Osteoblast (primary cell): ENCODE measurements around the gene PCF11. TPM values are rescaled to one million over a fixed set of nuclear protein-coding genes. Genes with fewer than 3 reads are reported as not detected.

Experiments
- DNase-seq: peaks from one replicate; pipeline ENCODE4 v3.0.0; 2011; ENCODE audit warnings: low spot score, mixed read lengths; ENCODE audit not compliant: insufficient read length; ENCODE audit errors: missing footprints
- H2AFZ ChIP-seq: 2 replicates; pipeline ENCODE4 v1.6.0; 2011; ENCODE audit warnings: mild to moderate bottlenecking, low read length
- H3K27ac ChIP-seq: 2 replicates; pipeline ENCODE4 v1.5.1; 2011; ENCODE audit warnings: mild to moderate bottlenecking, low read depth, low read length, moderate library complexity
- H3K27me3 ChIP-seq: 2 replicates; pipeline ENCODE4 v1.6.0; 2012; ENCODE audit warnings: mild to moderate bottlenecking, control low read depth, inconsistent platforms, low read length, moderate library complexity; ENCODE audit not compliant: insufficient read depth
- H3K36me3 ChIP-seq: 2 replicates; pipeline ENCODE4 v1.5.1; 2011; ENCODE audit warnings: mild to moderate bottlenecking, low read length, control low read depth, moderate library complexity; ENCODE audit not compliant: insufficient read depth
- H3K4me1 ChIP-seq: 2 replicates; pipeline ENCODE4 v1.5.1; 2011; ENCODE audit warnings: mild to moderate bottlenecking, low read length, control low read depth, moderate library complexity; ENCODE audit not compliant: insufficient read depth
- H3K4me2 ChIP-seq: 2 replicates; pipeline ENCODE4 v1.6.0; 2011; ENCODE audit warnings: mild to moderate bottlenecking, low read length; ENCODE audit not compliant: insufficient read depth
- H3K4me3 ChIP-seq: fragments of 200-600 bp; sonication (generic); 3 replicates; pipeline ENCODE4 v1.5.1; 2012; ENCODE audit warnings: mild to moderate bottlenecking, low read length, inconsistent platforms; ENCODE audit not compliant: insufficient read depth
- H3K79me2 ChIP-seq: 2 replicates; pipeline ENCODE4 v1.6.0; 2012; ENCODE audit warnings: mild to moderate bottlenecking, low read length, control low read depth, inconsistent platforms; ENCODE audit not compliant: insufficient read depth
- H3K9me3 ChIP-seq: 2 replicates; pipeline ENCODE4 v1.5.1; 2011; ENCODE audit warnings: low read depth, low read length, control low read depth
- H4K20me1 ChIP-seq: 2 replicates; pipeline ENCODE4 v1.6.0; 2012; ENCODE audit warnings: mild to moderate bottlenecking, low read length, control low read depth; ENCODE audit not compliant: insufficient read depth
- total RNA-seq: library from RNA; depleted of rRNA; stranded (reverse); fragments of >200 nt; gene quantifications from 2 replicates; pipeline ENCODE4 v1.2.3, GENCODE V29; 2012
- TF ChIP-seq, protein P1 (sequence below): IDR thresholded peaks from 2 replicates; pipeline ENCODE4 v1.5.1; 2011; ENCODE audit warnings: mild to moderate bottlenecking, low read depth, low read length, moderate library complexity; ENCODE audit errors: extremely low read depth

Gene PCF11
- total RNA-seq, 1 donor: 38.4 TPM

- peak overlapping the region; percentile 14 for H3K4me2 ChIP-seq
- H3K36me3 ChIP-seq: no peaks in the 10 kb centered on the region
- peak overlapping the region; percentile 27 for H3K4me3 ChIP-seq
- no peaks in the 10 kb centered on the region for H3K9me3 ChIP-seq
- H2AFZ ChIP-seq: peak overlapping the region; percentile 53
- no peaks in the 10 kb centered on the region for H3K79me2 ChIP-seq
- no peaks in the 10 kb centered on the region for H4K20me1 ChIP-seq
- H3K4me1 ChIP-seq: no peaks in the 10 kb centered on the region
- no peaks in the 10 kb centered on the region for H3K27me3 ChIP-seq
- DNase-seq: no peak
- TF ChIP-seq, protein P1, sequence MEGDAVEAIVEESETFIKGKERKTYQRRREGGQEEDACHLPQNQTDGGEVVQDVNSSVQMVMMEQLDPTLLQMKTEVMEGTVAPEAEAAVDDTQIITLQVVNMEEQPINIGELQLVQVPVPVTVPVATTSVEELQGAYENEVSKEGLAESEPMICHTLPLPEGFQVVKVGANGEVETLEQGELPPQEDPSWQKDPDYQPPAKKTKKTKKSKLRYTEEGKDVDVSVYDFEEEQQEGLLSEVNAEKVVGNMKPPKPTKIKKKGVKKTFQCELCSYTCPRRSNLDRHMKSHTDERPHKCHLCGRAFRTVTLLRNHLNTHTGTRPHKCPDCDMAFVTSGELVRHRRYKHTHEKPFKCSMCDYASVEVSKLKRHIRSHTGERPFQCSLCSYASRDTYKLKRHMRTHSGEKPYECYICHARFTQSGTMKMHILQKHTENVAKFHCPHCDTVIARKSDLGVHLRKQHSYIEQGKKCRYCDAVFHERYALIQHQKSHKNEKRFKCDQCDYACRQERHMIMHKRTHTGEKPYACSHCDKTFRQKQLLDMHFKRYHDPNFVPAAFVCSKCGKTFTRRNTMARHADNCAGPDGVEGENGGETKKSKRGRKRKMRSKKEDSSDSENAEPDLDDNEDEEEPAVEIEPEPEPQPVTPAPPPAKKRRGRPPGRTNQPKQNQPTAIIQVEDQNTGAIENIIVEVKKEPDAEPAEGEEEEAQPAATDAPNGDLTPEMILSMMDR: no peak
- no peak overlapping the region for H3K27ac ChIP-seq
These were observed 41.4 kb upstream of the PCF11 start for GRCh38 chr11:83115551-83115950.

DNA sequence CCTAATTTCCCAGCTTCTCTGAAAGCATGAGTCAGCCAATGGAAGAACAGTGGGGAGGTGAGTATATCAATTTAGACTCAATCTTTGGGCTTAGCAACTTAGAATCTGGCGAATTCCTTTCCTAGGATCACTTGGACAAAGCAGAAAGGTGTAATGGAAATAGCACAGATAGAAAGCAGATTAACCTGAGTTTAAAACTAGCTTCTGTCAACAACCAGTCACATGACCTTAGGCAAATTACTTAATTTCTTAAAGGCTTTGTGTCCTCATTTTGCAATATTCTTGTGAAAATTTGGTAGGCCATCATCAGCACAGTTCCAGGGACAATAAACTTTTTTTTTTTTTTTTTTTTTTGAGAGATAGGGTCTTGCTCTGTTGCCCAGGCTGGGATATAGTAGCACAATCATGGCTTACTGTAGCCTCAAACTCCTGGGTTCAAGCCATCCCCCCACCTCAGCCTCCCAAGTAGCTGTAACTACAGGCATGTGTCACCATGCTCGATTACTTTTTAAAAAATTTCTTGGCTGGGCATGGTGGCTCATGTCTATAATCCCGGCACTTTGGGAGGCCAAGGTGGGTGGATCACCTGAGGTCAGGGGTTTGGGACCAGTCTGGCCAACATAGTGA, 40.8 kb upstream of the PCF11 start:
- Histone ChIP-seq H3K9me3 (no peaks in the 10 kb centered on the region), H3K27me3 (no peaks in the 10 kb centered on the region), H3K4me1 (no peaks in the 10 kb centered on the region), H3K36me3 (no peaks in the 10 kb centered on the region), H4K20me1 (no peaks in the 10 kb centered on the region), H3K27ac (no peak overlapping the region), H2AFZ (peak overlapping the region; percentile 53), H3K79me2 (no peaks in the 10 kb centered on the region), H3K4me2 (peak overlapping the region; percentile 14), H3K4me3 (peak overlapping the region; percentile 27)
- TF ChIP-seq, protein P1: no peak
- no peak for DNase-seq

DNA sequence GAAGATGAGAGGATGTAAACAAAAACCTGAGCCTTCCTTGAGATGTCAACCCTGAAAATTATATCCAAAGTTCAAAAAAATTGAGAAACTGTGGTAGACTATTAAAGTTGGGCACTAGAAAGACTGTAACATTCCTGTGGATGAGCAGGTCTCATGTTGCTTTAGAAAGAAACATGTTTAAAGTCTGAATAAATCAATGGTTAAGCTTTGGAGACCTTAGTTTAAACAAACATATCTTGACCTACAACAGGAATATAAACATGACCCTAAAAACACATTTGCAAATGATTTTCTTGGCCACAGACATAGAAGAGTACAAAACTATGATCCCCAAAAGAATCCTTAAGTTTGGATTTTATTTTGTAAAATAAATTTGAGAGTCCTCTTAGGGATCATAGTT, 38.1 kb upstream of the PCF11 start:
- H3K9me3 ChIP-seq: no peaks in the 10 kb centered on the region
- no peaks in the 10 kb centered on the region for H3K4me1 ChIP-seq
- H2AFZ ChIP-seq: peak overlapping the region; percentile 9
- no peak overlapping the region for H3K27ac ChIP-seq
- H3K4me2 ChIP-seq: no peak overlapping the region
- no peaks in the 10 kb centered on the region for H3K79me2 ChIP-seq
- no peaks in the 10 kb centered on the region for H3K27me3 ChIP-seq
- H4K20me1 ChIP-seq: no peaks in the 10 kb centered on the region
- H3K4me3 ChIP-seq: no peak overlapping the region
- no peaks in the 10 kb centered on the region for H3K36me3 ChIP-seq
- TF ChIP-seq, protein P1: no peak
- DNase-seq: no peak

DNA sequence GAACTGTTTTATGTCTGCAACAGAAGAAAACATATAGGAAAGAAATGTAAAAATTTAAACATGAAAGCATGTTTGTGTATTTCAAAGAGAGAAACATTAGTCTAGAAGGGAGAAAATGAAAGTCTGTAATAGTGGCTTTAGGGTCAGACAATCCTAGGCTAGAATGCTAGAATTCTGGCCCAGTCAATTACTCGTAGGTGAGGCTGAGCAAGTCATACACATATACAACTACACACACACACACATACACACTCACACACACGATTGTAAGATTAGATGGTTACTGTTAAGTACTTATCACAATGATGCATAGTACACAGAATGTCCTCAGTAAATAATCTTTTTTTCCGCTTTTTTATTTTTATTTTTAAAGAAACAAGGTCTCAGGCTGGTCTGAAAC, 37.7 kb upstream of the PCF11 start:
- DNase-seq: no peak
- Histone ChIP-seq H3K9me3 (no peaks in the 10 kb centered on the region), H3K36me3 (no peaks in the 10 kb centered on the region), H3K27me3 (no peaks in the 10 kb centered on the region), H3K4me3 (no peak overlapping the region), H3K4me2 (no peak overlapping the region), H3K27ac (no peak overlapping the region), H2AFZ (no peak overlapping the region), H3K4me1 (no peaks in the 10 kb centered on the region), H3K79me2 (no peaks in the 10 kb centered on the region), H4K20me1 (no peaks in the 10 kb centered on the region)
- TF ChIP-seq, protein P1: no peak
